ENCODE data around the gene CHID1. TPM values are rescaled to one million over a fixed set of nuclear protein-coding genes. Genes with fewer than 3 reads are reported as not detected.
A peak's percentile ranks its signal among the peaks of the same experiment; 100 is the strongest.

The CHID1 gene
- total RNA-seq, 4 donors from 2014 or later, result 37.4 to 55.4 (median 47.2) TPM

DNA sequence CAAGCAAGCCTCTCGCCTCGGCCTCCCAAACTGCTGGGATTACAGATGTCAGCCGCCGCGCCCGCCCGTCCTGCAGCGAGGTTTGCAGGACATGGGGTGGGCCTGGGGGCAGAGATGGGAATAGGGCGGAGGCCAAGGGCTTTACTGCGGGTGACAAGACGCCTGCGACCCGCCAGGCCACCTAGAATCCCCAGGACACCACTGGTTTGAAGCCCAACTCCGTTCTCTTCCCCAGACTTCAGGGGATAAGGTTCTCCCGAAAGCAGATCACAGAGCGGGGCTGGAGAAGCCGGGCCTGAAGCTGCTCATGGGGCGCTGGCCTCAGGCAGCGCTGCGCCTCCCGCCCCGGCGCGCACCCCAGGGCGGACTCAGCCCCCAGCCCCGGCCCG is 68.6 kb downstream of the CHID1 start:
- peak overlapping the region; percentile 80 to 94 (median 90) for H3K4me3 ChIP-seq
- H3K36me3 ChIP-seq, result peaks cover 30 to 44% (median 41%) of the 10 kb centered on the region in 4 donors
- TF ChIP-seq POLR2A (IDR thresholded peaks at IDR 0.05; ENCODE audit: low read depth) (no peak), EP300 (IDR thresholded peaks at IDR 0.05) (no peak), POLR2AphosphoS5 (IDR thresholded peaks at IDR 0.05) (no peak)
- TF ChIP-seq, protein P1, sequence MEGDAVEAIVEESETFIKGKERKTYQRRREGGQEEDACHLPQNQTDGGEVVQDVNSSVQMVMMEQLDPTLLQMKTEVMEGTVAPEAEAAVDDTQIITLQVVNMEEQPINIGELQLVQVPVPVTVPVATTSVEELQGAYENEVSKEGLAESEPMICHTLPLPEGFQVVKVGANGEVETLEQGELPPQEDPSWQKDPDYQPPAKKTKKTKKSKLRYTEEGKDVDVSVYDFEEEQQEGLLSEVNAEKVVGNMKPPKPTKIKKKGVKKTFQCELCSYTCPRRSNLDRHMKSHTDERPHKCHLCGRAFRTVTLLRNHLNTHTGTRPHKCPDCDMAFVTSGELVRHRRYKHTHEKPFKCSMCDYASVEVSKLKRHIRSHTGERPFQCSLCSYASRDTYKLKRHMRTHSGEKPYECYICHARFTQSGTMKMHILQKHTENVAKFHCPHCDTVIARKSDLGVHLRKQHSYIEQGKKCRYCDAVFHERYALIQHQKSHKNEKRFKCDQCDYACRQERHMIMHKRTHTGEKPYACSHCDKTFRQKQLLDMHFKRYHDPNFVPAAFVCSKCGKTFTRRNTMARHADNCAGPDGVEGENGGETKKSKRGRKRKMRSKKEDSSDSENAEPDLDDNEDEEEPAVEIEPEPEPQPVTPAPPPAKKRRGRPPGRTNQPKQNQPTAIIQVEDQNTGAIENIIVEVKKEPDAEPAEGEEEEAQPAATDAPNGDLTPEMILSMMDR (IDR thresholded peaks at IDR 0.05), result no peak
- intact Hi-C loops (cut with DNase I), result no loop called here
- under 1% methylated on average over 13 of the region's 27 CpGs for WGBS
- no peak for DNase-seq (ENCODE audit: extremely low spot score)
- peak overlapping the region; percentile 88 to 94 (median 91) for H3K27ac ChIP-seq (replicated peaks in 1 of 4)
- no peaks in the 10 kb centered on the region for H3K27me3 ChIP-seq
- no peaks in the 10 kb centered on the region for H3K9me3 ChIP-seq
- peaks cover 55 to 91% (median 82%) of the 10 kb centered on the region in 4 donors for H3K4me1 ChIP-seq

DNA sequence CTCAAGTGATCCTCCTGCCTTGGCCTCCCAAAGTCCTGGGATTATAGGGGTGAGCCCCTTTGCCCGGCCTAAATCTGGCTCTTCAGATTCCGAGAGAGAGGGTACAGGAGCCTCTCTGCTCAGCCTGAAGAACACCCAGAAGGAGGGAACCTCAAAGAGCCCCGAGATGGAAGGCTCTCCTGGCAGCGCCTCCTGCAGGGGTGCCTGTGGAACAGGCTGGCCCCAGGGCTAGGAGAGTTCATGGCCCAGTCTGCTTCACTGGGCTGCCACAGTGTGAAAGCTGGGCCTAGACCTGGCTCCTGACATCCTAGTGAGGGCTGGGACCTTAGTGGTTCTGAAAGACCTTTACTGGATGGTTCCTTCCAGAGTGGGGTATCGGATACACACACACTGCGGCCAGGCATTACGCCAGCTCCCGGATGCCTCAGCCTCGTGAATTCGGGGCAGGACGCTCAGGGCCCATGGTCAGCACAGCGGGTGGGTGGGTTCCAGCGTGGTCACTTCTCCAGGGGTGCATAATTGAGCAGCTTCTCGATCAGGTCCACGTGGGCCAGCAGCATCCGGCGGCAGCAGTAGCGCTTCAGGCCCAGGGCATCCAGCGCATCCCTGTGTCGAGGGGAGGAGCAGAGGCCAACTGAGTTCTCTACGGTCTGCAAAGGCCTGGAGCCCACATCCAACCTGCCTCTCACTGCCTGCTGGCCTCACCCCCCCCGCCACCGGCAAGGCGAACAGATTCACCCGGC is 70.6 kb downstream of the CHID1 start:
- TF ChIP-seq, protein P1 (IDR thresholded peaks at IDR 0.05), result no peak
- no peak for TF ChIP-seq POLR2AphosphoS5 (IDR thresholded peaks at IDR 0.05)
- no peak for TF ChIP-seq EP300 (IDR thresholded peaks at IDR 0.05)
- TF ChIP-seq POLR2A (IDR thresholded peaks at IDR 0.05; ENCODE audit: low read depth), result no peak
- intact Hi-C loops (cut with DNase I), result no loop called here
- Histone ChIP-seq H3K4me1 (peaks cover 54 to 91% (median 81%) of the 10 kb centered on the region in 4 donors), H3K27ac (replicated peaks in 1 of 4) (peak overlapping the region in 2 of 4 donors; percentile 27 to 88), H3K9me3 (no peaks in the 10 kb centered on the region), H3K4me3 (peak overlapping the region in 1 of 4 donors; percentile 94), H3K36me3 (peaks cover 35 to 56% (median 53%) of the 10 kb centered on the region in 4 donors), H3K27me3 (no peaks in the 10 kb centered on the region)
- 61% methylated on average over 11 of the region's 25 CpGs for WGBS
- no peak for DNase-seq (ENCODE audit: extremely low spot score)

DNA sequence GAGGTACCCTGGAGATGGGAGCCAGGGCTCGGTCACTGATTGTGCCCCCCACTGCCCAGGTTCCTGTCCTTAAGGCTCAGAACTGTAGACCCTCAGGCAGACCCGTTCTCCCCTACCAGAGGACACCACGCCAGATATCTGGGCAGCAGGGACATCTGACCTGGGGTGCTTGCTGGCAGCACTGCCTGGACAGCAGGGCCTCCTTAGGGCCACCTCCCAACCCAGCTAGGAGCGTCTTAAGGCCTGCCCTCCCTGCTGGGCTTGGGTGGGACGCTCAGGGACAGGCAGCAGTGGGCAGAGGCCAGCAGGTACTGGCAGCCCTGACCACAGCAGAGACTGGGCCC is 71.4 kb downstream of the CHID1 start:
- TF ChIP-seq EP300 (IDR thresholded peaks at IDR 0.05), result no peak
- TF ChIP-seq, protein P1 (IDR thresholded peaks at IDR 0.05), result no peak
- no peak for TF ChIP-seq POLR2A (IDR thresholded peaks at IDR 0.05; ENCODE audit: low read depth)
- Histone ChIP-seq H3K9me3 (no peaks in the 10 kb centered on the region), H3K4me1 (peaks cover 60 to 91% (median 81%) of the 10 kb centered on the region in 4 donors), H3K4me3 (no peak overlapping the region), H3K27me3 (no peaks in the 10 kb centered on the region), H3K36me3 (peaks cover 35 to 56% (median 53%) of the 10 kb centered on the region in 4 donors), H3K27ac (replicated peaks in 1 of 4) (peak overlapping the region in 3 of 4 donors; percentile 19 to 39 (median 31))
- WGBS, result 90% methylated on average over 5 of the region's 5 CpGs
- no peak for DNase-seq (ENCODE audit: extremely low spot score)
- intact Hi-C loops (cut with DNase I), result no loop called here

DNA sequence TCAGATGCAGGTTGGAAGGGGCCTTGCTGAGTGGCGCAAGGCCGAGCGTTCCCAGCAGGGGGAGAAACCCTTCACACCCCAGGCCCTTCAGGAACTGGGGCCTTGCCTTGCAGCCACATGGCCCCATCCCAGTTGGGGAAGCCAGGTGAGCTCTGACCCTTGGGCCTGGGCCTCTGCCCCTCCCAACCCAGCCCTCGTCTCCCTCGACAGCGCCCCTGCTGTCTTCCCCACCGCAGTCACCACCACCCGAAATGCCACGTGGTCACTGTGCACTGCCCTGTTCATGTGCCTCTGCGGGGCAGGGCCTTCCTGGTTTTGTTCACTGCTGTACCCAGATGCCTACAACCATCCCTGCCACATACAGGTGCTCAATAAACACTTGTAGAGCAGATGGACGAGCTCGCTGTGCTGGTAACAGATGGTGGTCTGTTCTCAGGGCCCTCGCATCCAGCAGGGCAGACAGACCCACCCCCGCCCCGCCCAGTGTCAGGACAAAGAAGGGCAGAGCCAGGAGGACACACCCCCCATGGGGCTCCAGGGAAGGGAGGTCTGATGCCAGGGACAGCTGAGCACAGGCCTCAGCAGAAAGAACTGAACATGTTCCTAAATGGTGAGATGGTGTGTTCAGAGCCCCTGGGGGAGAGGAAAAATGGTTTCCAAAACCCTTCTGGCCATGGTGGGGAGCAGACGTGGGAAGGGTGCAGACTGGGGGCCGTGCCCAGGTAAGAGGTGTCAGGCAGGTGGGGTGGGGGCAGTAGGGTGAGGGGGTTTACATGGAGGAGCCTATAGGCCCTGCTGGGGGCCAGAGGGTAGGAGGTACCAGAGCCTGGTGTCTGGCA is 72.0 kb downstream of the CHID1 start:
- Histone ChIP-seq H3K4me3 (no peak overlapping the region), H3K4me1 (peaks cover 64 to 91% (median 81%) of the 10 kb centered on the region in 4 donors), H3K27ac (replicated peaks in 1 of 4) (peak overlapping the region in 3 of 4 donors; percentile 19 to 39 (median 31)), H3K9me3 (no peaks in the 10 kb centered on the region), H3K27me3 (no peaks in the 10 kb centered on the region), H3K36me3 (peaks cover 35 to 56% (median 53%) of the 10 kb centered on the region in 4 donors)
- TF ChIP-seq POLR2A (IDR thresholded peaks at IDR 0.05; ENCODE audit: low read depth) (no peak), EP300 (IDR thresholded peaks at IDR 0.05) (no peak), POLR2AphosphoS5 (IDR thresholded peaks at IDR 0.05) (no peak)
- TF ChIP-seq, protein P1 (IDR thresholded peaks at IDR 0.05), result peak in 1 of 3 experiments; percentile 7
- no peak for DNase-seq (ENCODE audit: extremely low spot score)
- WGBS, result 41% methylated on average over 10 of the region's 17 CpGs
- intact Hi-C loops (cut with DNase I), result no loop called here

Measured in esophagus muscularis mucosa (tissue), 4 donors.